IPS-15b (cell line): Measurements from ENCODE around the gene FLT3LG.
"Not testable (repeated sequence)": the region's sequence is repeated elsewhere in the genome, so short reads cannot be mapped to it uniquely, and the experiment has no call there.

Source experiments
- H3K27me3 ChIP-seq: one replicate; pipeline ENCODE4 v1.6.1; 2013; ENCODE audit warnings: low read length; ENCODE audit not compliant: control insufficient read depth, insufficient read depth
- H3K36me3 ChIP-seq: one replicate; pipeline ENCODE4 v1.6.1; 2013; ENCODE audit warnings: low read length; ENCODE audit not compliant: control insufficient read depth, insufficient read depth
- H3K4me1 ChIP-seq: one replicate; pipeline ENCODE4 v1.6.1; 2013; ENCODE audit warnings: mild to moderate bottlenecking, low read length; ENCODE audit not compliant: control insufficient read depth, insufficient read depth
- H3K4me3 ChIP-seq: one replicate; pipeline ENCODE4 v1.5.1; 2013; ENCODE audit warnings: low read depth, low read length
- H3K9ac ChIP-seq: one replicate; pipeline ENCODE4 v1.6.1; 2013; ENCODE audit warnings: low read depth, mild to moderate bottlenecking, low read length
- H3K9me3 ChIP-seq: one replicate; pipeline ENCODE4 v1.6.1; 2013; ENCODE audit warnings: mild to moderate bottlenecking, low read length; ENCODE audit not compliant: control insufficient read depth, insufficient read depth

Gene FLT3LG

GRCh38 chr19:49455773-49456172 is 18.2 kb upstream of the FLT3LG start:
- H3K27me3 ChIP-seq, result no peaks in the 10 kb centered on the region
- peaks cover 6% of the 10 kb centered on the region for H3K36me3 ChIP-seq
- no peaks in the 10 kb centered on the region for H3K9me3 ChIP-seq
- H3K9ac ChIP-seq, result no peak overlapping the region
- no peaks in the 10 kb centered on the region for H3K4me1 ChIP-seq
- no peak overlapping the region for H3K4me3 ChIP-seq

DNA sequence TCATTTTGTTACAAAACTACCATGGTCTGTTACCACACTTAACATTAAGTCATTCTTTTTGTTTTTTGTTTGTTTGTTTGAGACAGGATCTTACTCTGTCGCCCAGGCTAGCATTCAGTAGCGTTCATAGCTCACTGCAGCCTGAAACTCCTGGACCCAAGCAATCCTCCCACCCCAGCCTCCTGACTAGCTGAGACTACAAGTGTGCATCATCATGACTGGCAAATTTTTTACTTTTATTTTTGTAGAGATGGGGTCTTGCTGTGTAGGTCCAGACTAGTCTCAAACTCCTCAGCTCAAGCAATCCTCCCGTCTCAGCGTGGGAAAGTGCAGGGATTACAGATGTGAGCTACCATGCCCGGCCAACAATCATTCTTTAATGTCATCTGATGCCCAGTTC is 17.7 kb upstream of the FLT3LG start:
- Histone ChIP-seq H3K9me3 (no peaks in the 10 kb centered on the region), H3K4me1 (no peaks in the 10 kb centered on the region), H3K36me3 (peaks cover 6% of the 10 kb centered on the region), H3K4me3 (no peak overlapping the region), H3K27me3 (no peaks in the 10 kb centered on the region), H3K9ac (no peak overlapping the region)

DNA sequence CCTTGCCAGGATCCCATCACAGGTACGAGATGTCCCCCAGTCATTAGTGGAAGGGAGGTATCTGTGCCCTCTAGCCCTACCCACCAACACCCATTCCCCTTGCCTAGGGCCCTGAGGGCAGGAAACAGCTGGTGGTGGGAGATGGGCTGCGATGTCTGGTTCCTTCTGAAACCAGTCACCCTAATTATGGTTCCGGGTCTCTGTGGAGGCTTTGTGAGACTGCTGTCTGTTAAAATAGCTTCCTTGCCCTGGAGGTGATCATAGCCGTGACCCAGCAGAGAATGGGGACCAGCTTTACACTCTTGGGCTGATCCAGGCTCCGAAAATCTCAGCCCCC is 15.5 kb upstream of the FLT3LG start:
- Histone ChIP-seq H3K27me3 (no peaks in the 10 kb centered on the region), H3K9ac (no peak overlapping the region), H3K4me1 (no peaks in the 10 kb centered on the region), H3K9me3 (no peaks in the 10 kb centered on the region), H3K4me3 (no peak overlapping the region), H3K36me3 (peaks cover 6% of the 10 kb centered on the region)

DNA sequence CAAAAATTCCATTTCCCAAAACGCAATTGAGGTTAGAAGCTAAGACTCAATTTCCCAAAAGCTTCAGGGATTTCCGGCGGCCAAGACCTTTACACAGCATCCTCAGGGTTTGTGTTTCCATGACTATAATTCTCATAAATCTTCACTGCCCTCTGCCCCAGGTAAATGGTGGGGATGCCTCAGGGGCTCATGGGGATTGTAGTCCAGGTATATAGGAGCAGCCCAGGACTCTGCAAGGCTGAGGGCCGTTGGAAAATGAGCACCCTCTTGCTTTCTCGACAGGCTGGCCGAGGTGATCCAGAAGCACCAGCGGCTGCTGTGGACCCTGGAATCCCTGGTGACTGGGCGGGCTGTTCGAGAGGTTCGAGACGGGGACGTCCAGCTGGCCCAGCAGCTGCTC is 14.6 kb upstream of the FLT3LG start:
- Histone ChIP-seq H3K4me3 (no peak overlapping the region), H3K27me3 (no peaks in the 10 kb centered on the region), H3K4me1 (no peaks in the 10 kb centered on the region), H3K9ac (no peak overlapping the region), H3K9me3 (no peaks in the 10 kb centered on the region), H3K36me3 (peaks cover 11% of the 10 kb centered on the region)

DNA sequence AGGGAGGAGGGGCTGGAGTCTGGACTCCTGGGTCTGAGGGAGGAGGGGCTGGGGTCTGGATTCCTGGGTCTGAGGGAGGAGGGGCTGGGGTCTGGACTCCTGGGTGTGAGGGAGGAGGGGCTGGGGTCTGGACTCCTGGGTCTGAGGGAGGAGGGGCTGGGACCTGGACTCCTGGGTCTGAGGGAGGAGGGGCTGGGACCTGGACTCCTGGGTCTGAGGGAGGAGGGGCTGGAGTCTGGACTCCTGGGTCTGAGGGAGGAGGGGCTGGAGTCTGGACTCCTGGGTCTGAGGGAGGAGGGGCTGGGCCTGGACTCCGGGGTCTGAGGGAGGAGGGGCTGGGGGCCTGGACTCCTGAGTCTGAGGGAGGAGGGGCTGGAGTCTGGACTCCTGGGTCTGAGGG is 12.9 kb upstream of the FLT3LG start:
- not testable (repeated sequence) for H3K4me3 ChIP-seq, H3K9ac ChIP-seq, H3K4me1 ChIP-seq, H3K9me3 ChIP-seq, H3K27me3 ChIP-seq
- peaks cover 12% of the 10 kb centered on the region for H3K36me3 ChIP-seq

DNA sequence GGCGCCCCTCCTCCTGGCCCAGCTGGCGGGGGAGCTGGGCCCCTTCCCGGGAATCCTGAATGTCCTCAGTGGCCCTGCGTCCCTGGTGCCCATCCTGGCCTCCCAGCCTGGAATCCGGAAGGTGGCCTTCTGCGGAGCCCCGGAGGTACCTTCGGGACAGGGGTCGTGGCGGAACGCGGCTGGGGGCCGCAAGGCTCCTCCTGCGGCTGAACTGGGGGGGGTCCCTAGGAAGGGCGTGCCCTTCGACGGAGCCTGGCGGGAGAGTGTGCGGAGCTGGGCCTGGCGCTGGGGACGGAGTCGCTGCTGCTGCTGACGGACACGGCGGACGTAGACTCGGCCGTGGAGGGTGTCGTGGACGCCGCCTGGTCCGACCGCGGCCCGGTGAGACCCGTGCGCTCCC is 12.4 kb upstream of the FLT3LG start:
- Histone ChIP-seq H3K36me3 (peaks cover 14% of the 10 kb centered on the region), H3K4me3 (no peak overlapping the region), H3K9ac (no peak overlapping the region), H3K4me1 (no peaks in the 10 kb centered on the region), H3K9me3 (no peaks in the 10 kb centered on the region), H3K27me3 (no peaks in the 10 kb centered on the region)

DNA sequence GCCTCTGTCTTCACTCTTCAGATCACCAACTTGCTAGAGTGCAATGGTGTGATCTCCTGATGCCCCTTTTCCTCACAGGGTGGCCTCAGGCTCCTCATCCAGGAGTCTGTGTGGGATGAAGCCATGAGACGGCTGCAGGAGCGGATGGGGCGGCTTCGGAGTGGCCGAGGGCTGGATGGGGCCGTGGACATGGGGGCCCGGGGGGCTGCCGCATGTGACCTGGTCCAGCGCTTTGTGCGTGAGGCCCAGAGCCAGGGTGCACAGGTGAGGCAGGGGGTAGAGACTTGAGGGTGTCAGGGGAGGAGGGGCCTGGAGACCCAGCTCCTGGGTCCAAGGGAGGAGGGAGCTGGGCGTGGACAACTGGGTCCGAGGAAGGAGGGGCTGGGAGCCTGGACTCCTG is 11.5 kb upstream of the FLT3LG start:
- Histone ChIP-seq H3K4me3 (no peak overlapping the region), H3K9ac (no peak overlapping the region), H3K9me3 (no peaks in the 10 kb centered on the region), H3K4me1 (no peaks in the 10 kb centered on the region), H3K27me3 (no peaks in the 10 kb centered on the region), H3K36me3 (peaks cover 14% of the 10 kb centered on the region)

DNA sequence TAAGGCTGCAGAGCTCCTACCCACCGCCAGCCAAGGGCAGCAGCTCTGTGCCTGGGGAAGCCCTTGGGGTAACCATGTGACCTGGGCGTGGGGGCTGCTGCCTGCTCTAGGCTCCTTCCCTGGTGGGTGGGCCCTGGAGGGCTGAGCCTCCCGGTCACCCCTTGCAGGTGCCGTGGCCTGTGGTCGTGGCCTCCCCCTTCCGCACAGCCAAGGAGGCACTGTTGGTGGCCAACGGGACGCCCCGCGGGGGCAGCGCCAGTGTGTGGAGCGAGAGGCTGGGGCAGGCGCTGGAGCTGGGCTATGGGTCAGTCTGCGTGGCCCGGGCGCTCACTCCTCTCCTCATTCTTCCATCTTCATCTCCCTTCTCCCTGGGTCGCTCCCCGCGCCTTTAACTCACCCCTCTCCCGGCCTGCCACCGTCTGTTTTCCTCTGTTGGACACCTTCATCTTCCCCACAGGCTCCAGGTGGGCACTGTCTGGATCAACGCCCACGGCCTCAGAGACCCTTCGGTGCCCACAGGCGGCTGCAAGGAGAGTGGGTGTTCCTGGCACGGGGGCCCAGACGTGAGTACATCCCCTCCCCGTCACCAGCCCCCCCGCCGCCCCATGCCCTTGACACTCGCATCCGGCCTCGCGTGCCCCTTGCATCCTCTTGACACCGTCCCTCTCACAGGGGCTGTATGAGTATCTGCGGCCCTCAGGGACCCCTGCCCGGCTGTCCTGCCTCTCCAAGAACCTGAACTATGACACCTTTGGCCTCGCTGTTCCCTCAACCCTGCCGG is 9.9 kb upstream of the FLT3LG start:
- Histone ChIP-seq H3K36me3 (peaks cover 14% of the 10 kb centered on the region), H3K4me3 (no peak overlapping the region), H3K9me3 (no peaks in the 10 kb centered on the region), H3K9ac (no peak overlapping the region), H3K4me1 (no peaks in the 10 kb centered on the region), H3K27me3 (no peaks in the 10 kb centered on the region)

GRCh38 chr19:49465371-49465770 is 8.6 kb upstream of the FLT3LG start:
- Histone ChIP-seq H3K4me3 (no peak overlapping the region), H3K36me3 (peaks cover 10% of the 10 kb centered on the region), H3K4me1 (no peaks in the 10 kb centered on the region), H3K9ac (no peak overlapping the region), H3K9me3 (no peaks in the 10 kb centered on the region), H3K27me3 (no peaks in the 10 kb centered on the region)

- Histone ChIP-seq H3K9me3 (no peaks in the 10 kb centered on the region), H3K4me1 (no peaks in the 10 kb centered on the region), H3K36me3 (peaks cover 10% of the 10 kb centered on the region)
Observed at GRCh38 chr19:49468199-49468598, 5.8 kb upstream of the FLT3LG start.

GRCh38 chr19:49468746-49469447 is 5.1 kb upstream of the FLT3LG start:
- Histone ChIP-seq H3K36me3 (peaks cover 8% of the 10 kb centered on the region), H3K4me1 (no peaks in the 10 kb centered on the region), H3K9me3 (no peaks in the 10 kb centered on the region), H3K27me3 (no peaks in the 10 kb centered on the region), H3K4me3 (no peak overlapping the region), H3K9ac (no peak overlapping the region)

More at GRCh38 chr19:49468199-49468598, 5.8 kb upstream of the FLT3LG start:
- Histone ChIP-seq H3K27me3 (no peaks in the 10 kb centered on the region), H3K4me3 (no peak overlapping the region), H3K9ac (no peak overlapping the region)
